Measurements from ENCODE around the gene QPRT. TPM values are rescaled to one million over a fixed set of nuclear protein-coding genes. Genes with fewer than 3 reads are reported as not detected.

Gene QPRT
- total RNA-seq, 2 donors from 2014 or later: 0.95 to 1.3 TPM

GRCh38 chr16:29644338-29644857 lies 34.6 kb upstream of the QPRT start:
- Histone ChIP-seq H3K4me3 (no peak overlapping the region), H3K27me3 (replicated peaks; ENCODE audit: insufficient read depth) (no peaks in the 10 kb centered on the region), H3K27ac (no peak overlapping the region), H3K36me3 (no peaks in the 10 kb centered on the region), H3K4me1 (ENCODE audit: control insufficient read depth in 1 of 2, low read depth in 2 of 2) (no peaks in the 10 kb centered on the region), H3K9me3 (no peaks in the 10 kb centered on the region)
- ATAC-seq (ENCODE audit: insufficient number of reproducible peaks, low FRiP score, low read depth): no peak
- no peak for TF ChIP-seq CTCF (IDR thresholded peaks at IDR 0.05)
- no peak for DNase-seq (ENCODE audit: low spot score)

GRCh38 chr16:29644973-29645693 lies 33.8 kb upstream of the QPRT start:
- Histone ChIP-seq H3K27ac (no peak overlapping the region), H3K4me1 (ENCODE audit: control insufficient read depth in 1 of 2, low read depth in 2 of 2) (no peaks in the 10 kb centered on the region), H3K36me3 (no peaks in the 10 kb centered on the region), H3K27me3 (replicated peaks; ENCODE audit: insufficient read depth) (no peaks in the 10 kb centered on the region), H3K9me3 (no peaks in the 10 kb centered on the region), H3K4me3 (no peak overlapping the region)
- DNase-seq (ENCODE audit: low spot score): no peak
- no peak for ATAC-seq (ENCODE audit: insufficient number of reproducible peaks, low FRiP score, low read depth)
- no peak for TF ChIP-seq CTCF (IDR thresholded peaks at IDR 0.05)

GRCh38 chr16:29645694-29646187 lies 33.2 kb upstream of the QPRT start:
- ATAC-seq (ENCODE audit: insufficient number of reproducible peaks, low FRiP score, low read depth) (no peak), DNase-seq (ENCODE audit: low spot score) (no peak)

GRCh38 chr16:29646947-29647346 lies 32.0 kb upstream of the QPRT start:
- no peaks in the 10 kb centered on the region for H3K36me3 ChIP-seq
- H3K27ac ChIP-seq: no peak overlapping the region
- H3K4me1 ChIP-seq (ENCODE audit: control insufficient read depth in 1 of 2, low read depth in 2 of 2): no peaks in the 10 kb centered on the region
- TF ChIP-seq CTCF (IDR thresholded peaks at IDR 0.05): no peak
- H3K27me3 ChIP-seq (replicated peaks; ENCODE audit: insufficient read depth): no peaks in the 10 kb centered on the region
- no peaks in the 10 kb centered on the region for H3K9me3 ChIP-seq
- DNase-seq (ENCODE audit: low spot score) (no peak), ATAC-seq (ENCODE audit: insufficient number of reproducible peaks, low FRiP score, low read depth) (no peak)
- no peak overlapping the region for H3K4me3 ChIP-seq

More at GRCh38 chr16:29645694-29646187, 33.2 kb upstream of the QPRT start:
- Histone ChIP-seq H3K9me3 (no peaks in the 10 kb centered on the region), H3K27me3 (replicated peaks; ENCODE audit: insufficient read depth) (no peaks in the 10 kb centered on the region), H3K27ac (no peak overlapping the region), H3K4me1 (ENCODE audit: control insufficient read depth in 1 of 2, low read depth in 2 of 2) (no peaks in the 10 kb centered on the region), H3K4me3 (no peak overlapping the region), H3K36me3 (no peaks in the 10 kb centered on the region)
- TF ChIP-seq CTCF (IDR thresholded peaks at IDR 0.05): no peak

GRCh38 chr16:29649588-29650494 lies 29.1 kb upstream of the QPRT start:
- no peaks in the 10 kb centered on the region for H3K27me3 ChIP-seq (replicated peaks; ENCODE audit: insufficient read depth)
- no peaks in the 10 kb centered on the region for H3K4me1 ChIP-seq (ENCODE audit: control insufficient read depth in 1 of 2, low read depth in 2 of 2)
- TF ChIP-seq CTCF (IDR thresholded peaks at IDR 0.05): no peak
- H3K27ac ChIP-seq: no peak overlapping the region
- H3K4me3 ChIP-seq: no peak overlapping the region
- no peaks in the 10 kb centered on the region for H3K36me3 ChIP-seq
- no peak for ATAC-seq (ENCODE audit: insufficient number of reproducible peaks, low FRiP score, low read depth)
- H3K9me3 ChIP-seq: no peaks in the 10 kb centered on the region
- DNase-seq (ENCODE audit: low spot score): no peak

Measured in thoracic aorta (tissue), 2 donors.